Measurements from ENCODE around the gene VCPKMT.

DNA sequence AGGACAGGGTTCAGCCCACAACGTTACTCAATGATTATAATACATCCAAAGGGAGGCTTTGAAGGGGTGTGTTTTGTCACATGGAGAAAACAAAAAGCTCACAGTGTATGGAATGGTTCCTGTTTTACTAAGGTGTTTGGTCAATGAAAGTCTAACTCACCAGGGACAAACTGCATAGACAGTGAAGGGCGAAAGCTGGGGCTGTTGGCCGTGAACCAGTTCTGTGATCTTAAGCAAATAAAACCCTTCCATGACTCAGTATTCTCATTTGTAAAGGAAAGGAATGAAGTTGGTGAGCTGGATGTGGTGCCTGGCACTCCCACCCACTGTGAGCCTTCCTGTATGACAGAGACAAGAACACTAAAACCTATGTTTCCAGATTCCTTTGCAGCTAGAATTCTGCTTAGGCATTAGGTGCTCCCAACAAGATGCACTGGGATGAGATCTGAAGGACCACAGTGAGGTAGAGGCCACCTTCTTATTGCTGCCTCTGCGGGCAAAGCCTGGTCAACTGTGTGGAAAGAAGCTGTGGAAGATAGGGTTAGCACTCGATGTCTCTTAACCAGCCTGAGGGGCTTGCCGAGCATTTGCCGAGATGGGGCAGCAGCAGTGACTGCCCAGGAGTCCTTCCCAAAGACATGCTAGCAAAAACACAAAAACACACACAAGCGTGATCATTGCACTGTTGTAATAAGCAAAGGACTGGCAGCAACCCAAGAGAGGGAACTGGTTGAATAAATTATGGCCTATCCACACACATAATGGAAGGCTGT, 48.5 kb downstream of the VCPKMT start:
- TF ChIP-seq, protein P1, sequence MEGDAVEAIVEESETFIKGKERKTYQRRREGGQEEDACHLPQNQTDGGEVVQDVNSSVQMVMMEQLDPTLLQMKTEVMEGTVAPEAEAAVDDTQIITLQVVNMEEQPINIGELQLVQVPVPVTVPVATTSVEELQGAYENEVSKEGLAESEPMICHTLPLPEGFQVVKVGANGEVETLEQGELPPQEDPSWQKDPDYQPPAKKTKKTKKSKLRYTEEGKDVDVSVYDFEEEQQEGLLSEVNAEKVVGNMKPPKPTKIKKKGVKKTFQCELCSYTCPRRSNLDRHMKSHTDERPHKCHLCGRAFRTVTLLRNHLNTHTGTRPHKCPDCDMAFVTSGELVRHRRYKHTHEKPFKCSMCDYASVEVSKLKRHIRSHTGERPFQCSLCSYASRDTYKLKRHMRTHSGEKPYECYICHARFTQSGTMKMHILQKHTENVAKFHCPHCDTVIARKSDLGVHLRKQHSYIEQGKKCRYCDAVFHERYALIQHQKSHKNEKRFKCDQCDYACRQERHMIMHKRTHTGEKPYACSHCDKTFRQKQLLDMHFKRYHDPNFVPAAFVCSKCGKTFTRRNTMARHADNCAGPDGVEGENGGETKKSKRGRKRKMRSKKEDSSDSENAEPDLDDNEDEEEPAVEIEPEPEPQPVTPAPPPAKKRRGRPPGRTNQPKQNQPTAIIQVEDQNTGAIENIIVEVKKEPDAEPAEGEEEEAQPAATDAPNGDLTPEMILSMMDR (IDR thresholded peaks at IDR 0.05), result no peak
- no peak for TF ChIP-seq POLR2A (IDR thresholded peaks at IDR 0.05)

Data from tibial nerve (tissue), 3 donors.